Measurements from ENCODE around the gene VAT1L.
"Not testable (repeated sequence)": the region's sequence is repeated elsewhere in the genome, so short reads cannot be mapped to it uniquely, and the experiment has no call there.

Gene VAT1L

GRCh38 chr16:77955127-77955526 is 166.8 kb downstream of the VAT1L start:
- DNase-seq (ENCODE audit: low spot score), result no peak

- DNase-seq (ENCODE audit: low spot score), result no peak
These were observed 167.9 kb downstream of the VAT1L start for GRCh38 chr16:77956231-77956630.

GRCh38 chr16:77960766-77961165 is 172.4 kb downstream of the VAT1L start:
- no peak for DNase-seq (ENCODE audit: low spot score)

GRCh38 chr16:77961814-77962213 is 173.4 kb downstream of the VAT1L start:
- no peak for DNase-seq (ENCODE audit: low spot score)

GRCh38 chr16:77962689-77963088 is 174.3 kb downstream of the VAT1L start:
- no peak for DNase-seq (ENCODE audit: low spot score)

GRCh38 chr16:77963185-77964044 is 175.1 kb downstream of the VAT1L start:
- no peak for DNase-seq (ENCODE audit: low spot score)

GRCh38 chr16:77965346-77965745 is 177.0 kb downstream of the VAT1L start:
- DNase-seq (ENCODE audit: low spot score), result no peak

- DNase-seq (ENCODE audit: low spot score), result no peak
These were observed 178.9 kb downstream of the VAT1L start for GRCh38 chr16:77967054-77967904.

- DNase-seq (ENCODE audit: low spot score), result no peak
These were observed 181.5 kb downstream of the VAT1L start for GRCh38 chr16:77969861-77970260.

- no peak for DNase-seq (ENCODE audit: low spot score)
These were observed 182.0 kb downstream of the VAT1L start for GRCh38 chr16:77970371-77970770.

GRCh38 chr16:77971306-77972061 is 183.1 kb downstream of the VAT1L start:
- DNase-seq (ENCODE audit: low spot score), result peak; percentile 58

GRCh38 chr16:77972062-77972392 is 183.7 kb downstream of the VAT1L start:
- DNase-seq (ENCODE audit: low spot score), result no peak

- DNase-seq (ENCODE audit: low spot score), result peak; percentile 17
These were observed 186.5 kb downstream of the VAT1L start for GRCh38 chr16:77974883-77975282.

GRCh38 chr16:77975942-77976341 is 187.6 kb downstream of the VAT1L start:
- peak; percentile 3 for DNase-seq (ENCODE audit: low spot score)

- DNase-seq (ENCODE audit: low spot score), result no peak
These were observed 189.0 kb downstream of the VAT1L start for GRCh38 chr16:77977339-77977738.

GRCh38 chr16:77985111-77985510 is 196.7 kb downstream of the VAT1L start:
- DNase-seq (ENCODE audit: low spot score), result no peak

- no peak for DNase-seq (ENCODE audit: low spot score)
These were observed 197.8 kb downstream of the VAT1L start for GRCh38 chr16:77986011-77986740.

- no peak for DNase-seq (ENCODE audit: low spot score)
These were observed 199.4 kb downstream of the VAT1L start for GRCh38 chr16:77987810-77988209.

- DNase-seq (ENCODE audit: low spot score), result no peak
These were observed 201.5 kb downstream of the VAT1L start for GRCh38 chr16:77989846-77990245.

- no peak for DNase-seq (ENCODE audit: low spot score)
These were observed 203.3 kb downstream of the VAT1L start for GRCh38 chr16:77991701-77992100.

GRCh38 chr16:77992381-77992780 is 204.0 kb downstream of the VAT1L start:
- DNase-seq (ENCODE audit: low spot score), result not testable (repeated sequence)

All from SW480 (cell line).